GM12872 (cell line): Measurements from ENCODE around the gene CCDC179.

Experiments used
- TF ChIP-seq, protein P1 (sequence below): IDR thresholded peaks from 3 replicates; pipeline ENCODE4 v1.5.1; 2011; ENCODE audit warnings: low read depth, mild to moderate bottlenecking, low read length, moderate library complexity; ENCODE audit not compliant: insufficient read depth

The CCDC179 gene

DNA sequence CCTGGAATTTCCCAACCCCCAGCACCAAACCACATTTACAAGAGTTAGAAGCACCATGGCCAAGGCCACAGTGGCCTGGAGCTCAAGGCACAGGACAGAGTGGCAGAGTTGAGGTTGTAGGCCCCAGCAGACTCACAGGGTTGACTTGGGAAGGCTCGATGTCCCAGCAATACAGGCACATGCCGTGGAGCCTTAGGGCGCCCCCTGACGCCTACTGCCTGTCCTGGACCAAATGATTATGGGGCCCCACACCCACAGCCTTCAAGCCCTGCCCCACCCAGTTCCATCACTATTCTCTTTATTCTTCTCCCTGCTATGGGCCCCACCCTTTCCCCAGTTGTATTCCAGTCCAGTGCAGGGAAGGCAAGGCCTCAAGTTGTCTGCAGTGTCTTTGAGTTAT lies at the start of gene CCDC179:
Gene CCDC179 (minus strand): TSS at position 234 of the 400 bp plus-strand sequence. CDS start 53 bp downstream, at position 181.
- TF ChIP-seq, protein P1, sequence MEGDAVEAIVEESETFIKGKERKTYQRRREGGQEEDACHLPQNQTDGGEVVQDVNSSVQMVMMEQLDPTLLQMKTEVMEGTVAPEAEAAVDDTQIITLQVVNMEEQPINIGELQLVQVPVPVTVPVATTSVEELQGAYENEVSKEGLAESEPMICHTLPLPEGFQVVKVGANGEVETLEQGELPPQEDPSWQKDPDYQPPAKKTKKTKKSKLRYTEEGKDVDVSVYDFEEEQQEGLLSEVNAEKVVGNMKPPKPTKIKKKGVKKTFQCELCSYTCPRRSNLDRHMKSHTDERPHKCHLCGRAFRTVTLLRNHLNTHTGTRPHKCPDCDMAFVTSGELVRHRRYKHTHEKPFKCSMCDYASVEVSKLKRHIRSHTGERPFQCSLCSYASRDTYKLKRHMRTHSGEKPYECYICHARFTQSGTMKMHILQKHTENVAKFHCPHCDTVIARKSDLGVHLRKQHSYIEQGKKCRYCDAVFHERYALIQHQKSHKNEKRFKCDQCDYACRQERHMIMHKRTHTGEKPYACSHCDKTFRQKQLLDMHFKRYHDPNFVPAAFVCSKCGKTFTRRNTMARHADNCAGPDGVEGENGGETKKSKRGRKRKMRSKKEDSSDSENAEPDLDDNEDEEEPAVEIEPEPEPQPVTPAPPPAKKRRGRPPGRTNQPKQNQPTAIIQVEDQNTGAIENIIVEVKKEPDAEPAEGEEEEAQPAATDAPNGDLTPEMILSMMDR = no peak

DNA sequence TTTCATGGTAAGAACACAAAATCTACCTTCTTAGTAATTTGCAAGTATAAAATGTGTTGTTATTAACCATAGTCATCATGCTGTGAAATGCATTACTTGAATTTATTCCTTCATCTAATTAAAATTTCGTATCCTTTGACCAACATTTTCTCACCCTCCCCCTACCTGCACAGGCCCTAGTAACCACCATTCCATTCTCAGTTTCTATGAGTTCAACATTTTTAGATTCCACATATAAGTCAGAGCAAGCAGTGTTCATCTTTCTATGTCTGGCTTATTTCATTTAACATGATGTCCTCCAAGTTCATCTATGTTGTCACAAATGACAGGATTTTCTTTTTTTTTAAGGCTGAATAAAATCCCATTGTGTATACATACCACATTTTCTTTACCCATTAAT lies 43.5 kb upstream of the CCDC179 start:
- TF ChIP-seq, protein P1 = no peak

DNA sequence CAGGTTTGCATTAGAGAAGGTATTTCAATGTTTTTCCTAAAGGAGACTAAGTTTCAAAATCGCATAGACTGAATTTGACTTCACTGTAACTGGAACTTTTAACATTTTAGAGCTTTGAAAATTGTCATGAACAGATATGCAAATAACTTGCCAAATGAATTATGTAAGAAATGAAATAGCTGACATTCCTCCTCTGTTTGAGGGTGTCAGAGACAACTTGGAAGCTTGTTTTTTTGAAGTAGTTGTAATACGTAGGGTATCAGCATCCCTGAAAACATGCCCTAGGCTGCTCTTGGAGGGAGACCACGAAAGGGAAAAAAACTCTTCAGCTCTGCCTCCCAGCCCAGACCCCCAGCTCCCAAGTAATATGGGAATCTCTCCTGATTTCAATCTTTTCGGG lies 41.3 kb upstream of the CCDC179 start:
- TF ChIP-seq, protein P1 = no peak

DNA sequence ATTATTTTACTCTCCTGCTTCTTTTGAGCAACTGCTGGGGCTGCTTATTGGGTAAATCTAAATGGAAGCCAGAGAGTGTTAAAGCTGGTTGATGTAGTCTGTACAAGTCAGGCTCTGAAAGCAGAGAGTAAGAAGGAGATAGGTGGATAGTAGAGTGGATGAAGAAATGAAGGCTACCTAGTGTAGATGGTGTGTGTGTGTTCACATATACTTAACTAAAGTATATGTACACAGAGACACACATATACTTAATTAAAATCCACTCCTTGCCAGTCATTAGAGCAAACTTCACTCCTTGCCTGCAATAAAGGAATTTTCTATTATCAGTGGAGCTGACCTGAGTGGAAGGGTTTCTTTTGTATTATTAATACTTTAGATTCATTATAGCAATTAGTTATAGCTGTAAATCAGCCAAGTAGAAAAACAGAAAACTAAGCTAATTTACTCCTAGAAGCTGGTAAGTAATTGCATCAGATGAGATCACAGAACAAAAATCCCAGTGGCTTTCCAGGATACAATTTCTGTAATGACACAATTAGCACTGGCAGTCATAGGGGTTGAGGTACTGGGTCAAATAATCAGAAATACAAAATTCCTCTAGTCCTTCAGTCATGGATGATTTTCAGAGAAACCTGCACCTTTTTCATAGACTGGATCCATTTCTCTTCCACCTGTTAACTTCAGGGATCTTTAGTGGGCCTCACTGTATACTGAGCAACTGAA lies 40.7 kb upstream of the CCDC179 start:
- TF ChIP-seq, protein P1 = no peak

GRCh38 chr11:22898036-22898435 lies 37.8 kb upstream of the CCDC179 start:
- TF ChIP-seq, protein P1 = no peak

DNA sequence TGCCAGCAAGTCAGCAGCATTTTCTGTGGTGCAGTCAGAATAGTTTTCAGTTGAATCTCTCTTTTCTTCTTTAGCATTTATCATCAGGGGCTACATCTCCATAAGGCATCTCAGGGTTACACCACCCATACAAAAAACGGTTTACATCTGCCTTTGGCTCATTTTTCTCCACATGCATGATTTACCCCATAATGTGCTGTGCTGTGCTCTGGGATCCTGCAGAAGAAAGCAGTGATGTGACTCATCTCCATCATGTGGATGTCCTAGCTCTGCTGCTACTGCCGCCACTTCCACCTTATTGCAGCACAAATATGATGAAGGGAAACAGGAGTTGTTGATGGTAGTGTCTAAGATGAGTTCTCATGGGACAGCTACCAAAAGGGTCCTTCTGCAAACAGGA lies 30.0 kb upstream of the CCDC179 start:
- TF ChIP-seq, protein P1 = no peak

DNA sequence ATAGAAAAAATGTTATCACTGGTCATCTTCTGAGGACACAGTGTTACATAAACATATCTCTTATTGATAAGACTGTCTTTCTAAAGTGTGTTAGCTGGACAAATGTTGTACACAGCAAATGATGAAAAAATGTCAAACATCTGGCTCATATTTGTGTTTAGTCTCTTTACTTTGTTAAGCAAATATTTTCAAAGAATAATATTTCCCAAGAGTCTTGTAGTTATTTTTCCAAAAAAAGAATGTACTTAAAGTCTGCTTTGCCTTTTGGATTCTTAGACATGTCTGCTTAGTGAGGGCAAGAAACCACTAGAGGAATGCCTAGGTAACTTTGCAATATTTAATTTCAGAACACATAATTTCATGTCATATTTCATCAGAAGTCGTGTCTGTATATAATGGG lies 23.9 kb upstream of the CCDC179 start:
- TF ChIP-seq, protein P1 = no peak

GRCh38 chr11:22879630-22880029 lies 19.4 kb upstream of the CCDC179 start:
- TF ChIP-seq, protein P1 = no peak
